WTC11 (cell line): Measurements from ENCODE around the gene CCDC60.

Experiments used
- ATF1 ChIP-seq: sonication (generic); formaldehyde crosslinking; IDR thresholded peaks from 2 replicates; pipeline ENCODE4 v1.8.1; 2023; ENCODE audit warnings: mild to moderate bottlenecking, moderate library complexity, missing genetic modification reagents
- ATF2 ChIP-seq: sonication (generic); formaldehyde crosslinking; IDR thresholded peaks from 2 replicates; pipeline ENCODE4 v1.8.1; 2022; ENCODE audit warnings: low read depth, missing genetic modification reagents, borderline replicate concordance
- CREM ChIP-seq: sonication (generic); formaldehyde crosslinking; IDR thresholded peaks from 2 replicates; pipeline ENCODE4 v1.8.1; 2022; ENCODE audit warnings: mild to moderate bottlenecking, missing genetic modification reagents, moderate library complexity
- CTCF ChIP-seq: fragments of 200-600 bp; IDR thresholded peaks from 2 replicates; pipeline ENCODE4 v1.8.0; 2022; ENCODE audit warnings: antibody characterized with exemption
- FOXP1 ChIP-seq: sonication (generic); formaldehyde crosslinking; IDR thresholded peaks from 2 replicates; pipeline ENCODE4 v1.8.0; 2022; ENCODE audit warnings: missing genetic modification reagents, mild to moderate bottlenecking, moderate library complexity, borderline replicate concordance
- FOXP4 ChIP-seq: sonication (generic); formaldehyde crosslinking; IDR thresholded peaks from 2 replicates; pipeline ENCODE4 v1.8.0; 2022; ENCODE audit warnings: mild to moderate bottlenecking, missing genetic modification reagents
- MAX ChIP-seq: sonication (generic); formaldehyde crosslinking; IDR thresholded peaks from 2 replicates; pipeline ENCODE4 v1.8.0; 2022; ENCODE audit warnings: mild to moderate bottlenecking, missing genetic modification reagents
- ZNF416 ChIP-seq: fragments of 250-450 bp; sonication (Bioruptor Pico); IDR thresholded peaks from 2 replicates; pipeline ENCODE4 v1.9.0; 2021; ENCODE audit warnings: mild to moderate bottlenecking, inconsistent platforms

- no peak for TF ChIP-seq MAX
- TF ChIP-seq FOXP1: no peak
- TF ChIP-seq ZNF416 (CRISPR knock-in tag): no peak
- TF ChIP-seq CTCF: no peak
- TF ChIP-seq FOXP4 (CRISPR knock-in tag): no peak
- TF ChIP-seq CREM: no peak
- TF ChIP-seq ATF1: no peak
- no peak for TF ChIP-seq ATF2 (CRISPR knock-in tag)
Observed at GRCh38 chr12:119338593-119339363, 4.2 kb downstream of the CCDC60 start.
